ENCODE measurements around the gene C1orf50. TPM values are rescaled to one million over a fixed set of nuclear protein-coding genes. Genes with fewer than 3 reads are reported as not detected.

C1orf50 gene
- total RNA-seq, 4 donors from 2014 or later = 2.9 to 8.3 (median 4.1) TPM

- TF ChIP-seq CTCF (IDR thresholded peaks at IDR 0.05; ENCODE audit: low read depth) = no peak
Observed at GRCh38 chr1:42757892-42758275, 9.2 kb upstream of the C1orf50 start.

GRCh38 chr1:42758641-42759040 is 8.4 kb upstream of the C1orf50 start:
- TF ChIP-seq CTCF (IDR thresholded peaks at IDR 0.05; ENCODE audit: low read depth) = no peak

GRCh38 chr1:42759114-42759513 is 7.9 kb upstream of the C1orf50 start:
- TF ChIP-seq CTCF (IDR thresholded peaks at IDR 0.05; ENCODE audit: low read depth) = no peak

- no peak for TF ChIP-seq CTCF (IDR thresholded peaks at IDR 0.05; ENCODE audit: low read depth)
Observed at GRCh38 chr1:42761567-42761966, 5.5 kb upstream of the C1orf50 start.

GRCh38 chr1:42762269-42762668 is 4.8 kb upstream of the C1orf50 start:
- TF ChIP-seq CTCF (IDR thresholded peaks at IDR 0.05; ENCODE audit: low read depth) = no peak

- no peak for TF ChIP-seq CTCF (IDR thresholded peaks at IDR 0.05; ENCODE audit: low read depth)
Observed at GRCh38 chr1:42765269-42765668, 1.8 kb upstream of the C1orf50 start.

- TF ChIP-seq CTCF (IDR thresholded peaks at IDR 0.05; ENCODE audit: low read depth) = no peak
Observed at GRCh38 chr1:42765832-42766740, 963 bp upstream of the C1orf50 start.
